Left hindlimb (tissue), 1 donor: ENCODE results near the gene CD164.
A peak's percentile ranks its signal among the peaks of the same experiment; 100 is the strongest.
"Not testable (repeated sequence)": the region's sequence is repeated elsewhere in the genome, so short reads cannot be mapped to it uniquely, and the experiment has no call there.

Experiments used
- DNase-seq: peaks from one replicate; pipeline ENCODE4 v3.0.0-alpha.2; 2018

CD164 gene

DNA sequence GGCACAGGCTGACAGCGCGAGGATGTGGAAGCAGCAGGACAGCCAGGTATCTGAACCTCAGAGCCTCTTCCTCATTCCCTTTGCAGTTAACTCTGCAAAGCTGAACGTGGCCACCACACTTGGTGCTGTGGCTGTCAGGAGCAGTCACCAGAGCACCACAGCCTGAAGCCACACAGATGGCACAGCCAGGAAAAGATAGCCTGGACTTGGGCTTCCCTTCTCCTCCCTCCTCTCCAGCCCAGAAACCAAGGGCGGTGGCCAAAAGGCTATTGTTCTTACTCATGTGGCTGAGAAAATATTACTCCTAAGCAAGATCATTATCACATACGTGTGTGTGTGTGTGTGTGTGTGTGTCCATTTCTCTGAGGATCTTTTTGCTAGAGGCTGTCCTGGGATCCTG lies 39.8 kb downstream of the CD164 start:
- no peak for DNase-seq

DNA sequence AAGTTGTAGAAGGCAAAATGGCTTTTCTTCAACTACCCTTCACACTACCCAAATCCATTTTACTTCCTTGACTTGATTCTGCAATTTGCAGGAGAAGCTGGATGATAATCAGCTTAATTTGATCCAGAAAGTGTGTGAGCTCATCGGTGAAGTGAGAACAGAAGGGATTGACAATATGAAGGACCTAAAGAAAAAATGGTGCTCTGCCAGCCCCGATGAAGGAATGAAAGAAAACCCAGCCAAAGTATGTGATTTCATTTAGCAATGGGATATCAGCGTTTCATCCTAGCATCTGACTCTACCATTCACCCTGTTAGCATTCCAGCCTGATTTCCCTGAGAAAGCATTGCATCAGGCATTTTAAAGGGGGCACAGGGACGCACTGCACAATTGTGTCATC lies 41.5 kb downstream of the CD164 start:
- DNase-seq, result no peak

DNA sequence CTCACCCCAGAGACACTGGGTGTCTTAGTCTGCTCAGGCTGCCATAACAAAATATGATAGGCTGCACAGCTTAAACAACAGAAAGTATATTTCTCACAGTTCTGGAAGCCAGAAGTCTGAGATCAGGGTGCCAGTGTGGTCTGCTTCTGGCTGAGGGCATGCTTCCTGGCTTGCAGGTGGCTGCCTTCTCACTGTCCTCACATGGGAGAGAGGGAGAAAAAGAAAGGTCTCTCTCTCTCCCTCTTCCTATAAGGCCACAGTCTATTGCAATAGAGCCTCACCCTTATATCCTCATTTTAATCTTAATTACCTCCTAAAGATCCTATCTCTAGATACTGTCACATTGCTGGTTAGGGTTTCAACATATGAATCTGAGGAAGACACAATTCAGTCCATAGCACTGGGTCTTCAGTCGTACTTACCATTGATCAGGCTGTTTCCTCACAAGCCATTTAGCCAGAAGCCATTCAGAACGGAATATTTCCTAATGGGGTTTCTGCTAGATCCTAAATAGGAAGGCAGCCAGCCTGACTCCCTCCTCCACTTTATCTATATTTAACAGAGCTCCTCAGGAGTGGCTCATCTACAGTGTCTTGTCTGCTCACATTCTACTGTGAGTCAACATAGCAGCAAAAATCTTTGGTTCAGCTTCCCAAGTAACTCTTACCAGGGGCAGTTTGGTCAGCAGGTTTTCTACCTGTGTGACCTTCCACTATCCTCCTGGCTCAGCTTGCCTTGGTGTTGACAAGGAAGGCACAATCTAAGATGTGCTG lies 42.2 kb downstream of the CD164 start:
- no peak for DNase-seq

GRCh38 chr6:109336221-109336961 lies 45.9 kb downstream of the CD164 start:
- no peak for DNase-seq

GRCh38 chr6:109333870-109334269 lies 48.4 kb downstream of the CD164 start:
- DNase-seq, result not testable (repeated sequence)

DNA sequence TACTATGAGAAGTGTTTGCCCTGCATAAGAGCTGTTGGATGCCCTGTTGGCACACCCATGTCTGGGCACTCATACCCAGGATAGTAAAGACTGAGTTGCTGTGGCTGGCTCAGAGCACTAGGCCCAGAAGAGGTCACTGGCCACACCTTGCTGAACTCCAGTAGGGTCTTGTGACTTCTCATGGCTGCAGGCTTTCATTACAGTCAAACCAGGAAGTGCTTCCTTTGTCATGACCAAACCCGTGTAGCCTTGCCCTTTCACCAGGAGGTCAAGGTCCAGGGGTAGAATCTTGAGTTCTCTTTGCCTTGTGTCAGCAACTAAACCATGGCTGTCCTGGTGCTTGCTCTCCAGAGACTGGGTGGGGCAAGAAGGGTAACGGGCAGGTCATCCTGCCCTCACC lies 49.5 kb downstream of the CD164 start:
- no peak for DNase-seq

- no peak for DNase-seq
These were observed 51.2 kb downstream of the CD164 start for GRCh38 chr6:109331081-109331480.

- no peak for DNase-seq
These were observed 52.0 kb downstream of the CD164 start for GRCh38 chr6:109330263-109330662.

DNA sequence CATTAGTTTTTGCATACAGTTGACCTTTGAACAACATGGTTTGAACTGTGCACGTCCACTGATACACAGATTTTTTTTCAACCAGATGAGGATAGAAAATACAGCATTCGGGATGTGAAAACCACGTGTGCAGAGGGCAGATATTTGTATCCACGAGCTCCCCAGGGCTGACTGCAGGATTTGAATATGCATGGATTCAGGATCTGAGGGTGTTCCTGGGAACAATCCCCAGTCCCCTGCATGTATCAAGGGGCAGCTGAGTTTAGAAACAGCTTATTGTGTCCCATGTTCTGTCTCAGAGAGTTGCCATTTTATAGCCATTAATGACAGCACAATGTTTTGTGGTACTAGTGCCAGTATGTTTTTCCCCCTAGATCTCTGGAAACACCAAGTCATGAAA lies 53.6 kb downstream of the CD164 start:
- no peak for DNase-seq

DNA sequence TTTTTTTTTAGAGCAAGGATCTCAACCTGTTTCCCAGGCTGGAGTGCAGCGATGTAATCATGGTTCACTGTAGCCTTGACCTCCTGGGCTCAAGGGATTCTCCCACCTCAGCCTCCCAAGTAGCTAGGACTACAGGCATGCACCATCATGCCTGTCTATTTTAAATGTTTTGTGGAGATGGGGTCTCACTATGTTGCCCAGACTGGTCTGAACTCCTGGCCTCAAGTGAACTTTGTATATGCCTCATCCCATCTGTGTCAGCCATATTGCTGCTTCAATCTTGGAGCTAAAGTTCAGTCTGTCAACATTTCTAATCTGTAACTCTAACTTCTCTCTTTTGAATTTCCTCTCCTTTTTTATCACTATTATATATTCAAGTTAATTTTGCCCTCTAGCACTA lies 54.3 kb downstream of the CD164 start:
- no peak for DNase-seq

- no peak for DNase-seq
These were observed 54.8 kb downstream of the CD164 start for GRCh38 chr6:109327491-109327890.

DNA sequence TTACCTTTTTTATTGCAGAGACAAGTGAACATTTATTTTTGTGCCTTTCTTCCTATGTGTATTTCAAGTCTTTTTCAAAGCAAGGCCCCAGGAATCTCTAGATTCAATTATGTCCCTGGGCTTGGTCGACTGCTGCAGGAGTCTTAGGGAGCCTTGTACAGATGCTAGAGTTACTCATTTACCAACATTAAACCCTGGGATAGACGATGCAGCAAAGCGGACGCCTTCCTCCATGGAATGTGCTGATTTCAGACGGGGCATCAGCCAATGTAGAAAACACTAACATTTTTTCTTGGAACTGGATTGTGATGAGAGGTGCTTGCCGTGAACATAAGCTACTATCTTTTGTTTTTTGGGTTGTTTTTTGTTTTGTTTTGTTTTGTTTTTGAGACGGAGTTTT lies 55.9 kb downstream of the CD164 start:
- no peak for DNase-seq

DNA sequence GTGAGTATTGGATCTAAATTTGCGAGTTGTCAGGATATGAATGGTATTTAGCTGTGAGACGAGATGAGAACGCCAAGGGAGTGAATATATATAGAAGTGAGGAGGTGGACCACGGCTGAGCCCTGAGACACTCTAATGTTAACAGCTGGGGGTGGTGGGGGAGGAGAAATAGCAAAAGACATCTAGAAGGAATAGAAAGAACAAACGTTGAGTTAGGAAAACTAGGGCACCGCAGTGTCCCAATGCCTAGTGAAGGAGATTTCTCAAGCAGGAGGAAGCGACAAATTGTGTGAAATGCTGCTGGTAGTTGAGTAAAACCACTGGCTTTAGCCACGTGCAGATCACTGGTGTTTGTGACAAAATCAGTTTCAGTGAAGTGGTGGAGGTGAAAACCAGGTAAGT lies 56.9 kb downstream of the CD164 start:
- DNase-seq, result no peak

GRCh38 chr6:109323241-109323640 lies 59.0 kb downstream of the CD164 start:
- peak; percentile 56 for DNase-seq

DNA sequence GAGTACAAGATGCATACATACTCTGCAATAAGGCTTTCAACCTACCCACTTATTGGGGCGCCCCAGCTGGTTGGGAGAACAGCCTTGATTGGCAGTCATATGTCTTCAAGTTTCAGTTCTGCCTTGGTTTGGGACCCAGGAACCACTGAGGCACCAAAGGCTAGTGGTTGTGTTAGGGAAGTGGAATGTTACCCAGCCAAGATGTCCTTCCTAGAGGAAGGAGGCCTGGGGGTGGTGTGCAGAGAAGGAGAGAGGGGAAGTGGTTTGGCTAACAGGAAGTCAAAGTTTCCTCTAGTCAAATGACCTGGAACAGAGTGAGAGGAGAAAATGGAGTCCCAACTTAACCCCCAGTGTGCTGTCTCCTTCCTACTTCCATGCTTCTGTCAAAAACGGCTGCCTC lies 59.4 kb downstream of the CD164 start:
- no peak for DNase-seq

DNA sequence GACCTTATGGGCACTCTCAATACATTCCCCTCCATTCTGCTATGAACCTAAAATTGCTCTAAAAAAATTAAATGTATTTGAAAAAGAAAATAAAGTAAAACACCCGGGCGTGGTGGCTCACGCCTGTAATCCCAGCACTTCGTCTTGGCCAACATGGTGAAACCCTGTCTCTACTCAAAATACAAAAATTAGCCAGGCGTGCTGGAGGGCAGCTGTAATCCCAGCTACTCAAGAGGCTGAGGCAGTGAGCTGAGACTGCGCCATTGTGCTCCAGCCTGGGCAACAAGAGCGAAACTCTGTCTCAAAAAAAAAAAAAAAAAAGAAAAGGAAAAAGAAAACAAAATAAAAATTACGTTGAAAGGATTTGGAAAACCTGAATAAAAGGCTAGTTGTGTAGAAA lies 60.5 kb downstream of the CD164 start:
- DNase-seq, result no peak

GRCh38 chr6:109320072-109320471 lies 62.2 kb downstream of the CD164 start:
- DNase-seq, result no peak

GRCh38 chr6:109318328-109318876 lies 63.9 kb downstream of the CD164 start:
- DNase-seq, result peak; percentile 60

- DNase-seq, result no peak
These were observed 65.4 kb downstream of the CD164 start for GRCh38 chr6:109316909-109317308.
